ENCODE results near the gene SMOC2. TPM values are rescaled to one million over a fixed set of nuclear protein-coding genes. Genes with fewer than 3 reads are reported as not detected.

The SMOC2 gene
- total RNA-seq, 1 experiment from 2014 or later, result 0.05 TPM

DNA sequence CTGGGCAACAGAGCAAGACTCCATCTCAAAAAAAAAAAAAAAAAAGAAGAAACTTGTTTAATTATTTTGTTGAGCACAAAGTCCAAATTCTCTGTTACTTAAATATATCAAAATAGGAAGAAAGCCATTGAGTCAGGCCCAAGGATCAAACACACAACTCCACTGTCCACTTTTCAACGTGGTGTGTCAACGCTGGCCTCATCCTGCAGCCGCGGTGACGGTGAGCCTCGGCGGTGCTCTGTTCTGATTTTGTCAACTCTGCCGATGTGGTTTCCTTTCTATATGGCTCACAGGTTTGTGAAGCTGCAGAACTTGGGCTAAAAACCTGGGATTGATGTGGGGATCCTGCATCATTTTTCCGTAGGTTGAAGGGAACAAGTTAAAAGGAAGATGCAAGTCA lies 3.2 kb upstream of the SMOC2 start:
- in situ Hi-C loops (cut with HindIII; ENCODE audit: low pct_unique_long_range_greater_than_20kb, low sequenced_read_pairs), result no loop called here
- DNase-seq (ENCODE audit: low read depth, low spot score), result no peak

DNA sequence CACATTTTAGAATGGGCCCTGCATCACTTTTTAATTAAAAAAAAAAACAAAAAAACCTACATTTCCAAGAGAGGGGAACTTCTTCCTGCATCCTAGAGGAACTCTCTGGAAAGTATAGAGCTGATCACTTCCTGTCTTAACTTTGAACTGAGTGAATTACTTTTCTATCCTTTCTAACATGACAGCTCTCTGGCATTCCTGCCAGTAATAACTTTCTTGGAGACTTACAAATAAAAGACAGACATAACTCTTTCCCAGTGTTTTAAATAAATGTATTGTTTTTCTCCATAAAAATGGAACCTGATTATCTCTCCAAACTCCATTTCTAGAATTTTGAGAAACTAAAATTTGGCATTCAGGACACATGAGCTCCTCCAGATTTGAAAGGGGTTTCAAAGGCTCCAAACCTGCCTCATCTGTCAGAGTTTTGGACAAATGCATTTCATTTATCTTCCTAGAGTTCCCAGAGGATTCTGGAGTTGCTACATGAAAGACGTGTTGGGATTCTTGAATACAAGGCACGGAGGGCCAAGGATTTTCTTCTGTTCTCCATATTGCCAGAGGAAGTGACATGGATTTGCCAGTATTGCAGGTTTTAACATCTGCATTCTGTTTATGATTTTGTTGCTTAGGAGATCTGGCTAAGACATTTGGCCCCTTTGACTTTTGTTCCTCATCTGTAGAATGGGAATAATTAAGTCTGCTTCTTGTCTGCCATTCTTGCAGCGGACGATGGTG lies 2.0 kb upstream of the SMOC2 start:
- DNase-seq (ENCODE audit: low read depth, low spot score), result no peak
- in situ Hi-C loops (cut with HindIII; ENCODE audit: low pct_unique_long_range_greater_than_20kb, low sequenced_read_pairs), result no loop called here

DNA sequence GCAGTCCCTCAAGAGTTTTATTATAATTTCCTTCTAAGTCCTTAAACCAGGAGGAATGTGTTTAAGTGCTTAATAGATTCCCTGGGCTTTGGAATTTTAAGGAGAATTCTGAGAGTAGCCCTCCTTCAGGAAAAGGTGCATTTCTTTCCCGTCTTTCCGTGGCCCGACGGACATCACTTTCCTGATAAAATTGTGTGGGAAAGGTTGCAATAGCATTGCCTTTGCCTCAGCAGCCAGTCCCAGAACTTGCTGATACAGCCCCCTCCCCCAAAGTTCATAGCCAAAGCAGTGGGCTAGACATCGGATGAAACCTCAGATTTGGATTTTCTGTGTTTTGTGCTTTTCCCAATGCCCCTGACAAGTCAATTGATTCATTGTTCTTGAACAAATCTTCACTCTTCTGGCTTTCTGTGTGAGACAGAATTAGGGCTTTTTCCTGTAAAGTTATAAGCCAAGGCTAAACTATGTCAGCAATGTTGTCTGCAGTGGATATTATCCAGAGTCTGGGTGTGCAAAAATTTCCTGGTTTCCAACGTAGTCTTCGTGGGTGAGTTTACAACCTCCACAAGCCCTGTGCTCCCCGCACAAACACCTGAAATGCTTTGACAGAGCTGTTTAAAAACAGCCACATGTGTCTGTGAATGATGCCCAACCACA lies 1.1 kb upstream of the SMOC2 start:
- in situ Hi-C loops (cut with HindIII; ENCODE audit: low pct_unique_long_range_greater_than_20kb, low sequenced_read_pairs), result no loop called here

DNA sequence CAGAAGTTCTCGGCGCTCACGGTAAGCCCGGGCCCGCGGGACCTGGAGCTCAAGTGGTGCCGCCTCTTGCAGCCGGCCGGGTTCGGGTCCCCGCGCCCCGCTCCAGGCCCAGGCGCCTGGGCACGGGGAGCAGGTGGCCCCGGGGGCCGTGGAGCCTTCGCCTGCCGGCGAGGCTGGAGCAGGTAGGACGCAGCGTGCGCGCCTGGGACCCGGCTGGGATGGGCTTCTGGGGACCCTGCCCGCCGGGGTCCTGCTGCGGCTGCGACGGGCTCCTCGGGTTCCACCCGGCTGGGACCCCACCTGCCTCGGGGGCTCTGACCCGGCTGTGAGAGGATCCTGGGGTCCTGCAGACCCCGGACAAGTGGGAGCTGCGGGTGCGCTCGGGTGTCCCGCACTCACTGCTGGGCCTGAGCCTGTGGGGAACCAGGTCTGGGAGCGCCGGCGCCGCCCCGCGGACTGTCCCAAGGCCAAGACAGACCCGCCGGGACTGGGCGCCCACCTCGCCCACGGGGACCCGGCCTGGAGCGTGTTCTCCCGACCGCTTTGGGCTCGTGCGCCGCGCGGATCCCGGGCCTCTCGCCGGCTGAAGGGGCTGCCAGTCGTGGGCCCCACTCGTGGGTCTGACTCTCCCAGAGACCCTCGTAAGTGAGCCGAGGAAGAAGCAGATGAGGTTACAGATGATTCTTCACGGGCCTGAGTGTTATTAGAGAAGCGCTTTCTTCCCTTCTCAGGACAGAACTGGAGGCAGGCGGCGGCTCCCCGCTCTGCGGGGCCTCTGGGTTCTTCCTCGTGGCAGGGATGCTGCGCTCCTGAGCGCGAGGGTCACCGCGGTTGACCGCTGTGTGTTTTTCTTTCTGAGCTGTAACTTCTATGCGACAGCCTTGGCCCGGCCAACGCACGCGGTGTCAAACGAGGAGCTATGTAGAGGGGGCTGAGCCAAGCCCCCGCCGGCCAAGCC lies 729 bp downstream of the SMOC2 start:
- in situ Hi-C loops (cut with HindIII; ENCODE audit: low pct_unique_long_range_greater_than_20kb, low sequenced_read_pairs), result no loop called here
- no peak for DNase-seq (ENCODE audit: low read depth, low spot score)

More for the DNA sequence above, 1.1 kb upstream of the SMOC2 start:
- DNase-seq (ENCODE audit: low read depth, low spot score), result no peak

DNA sequence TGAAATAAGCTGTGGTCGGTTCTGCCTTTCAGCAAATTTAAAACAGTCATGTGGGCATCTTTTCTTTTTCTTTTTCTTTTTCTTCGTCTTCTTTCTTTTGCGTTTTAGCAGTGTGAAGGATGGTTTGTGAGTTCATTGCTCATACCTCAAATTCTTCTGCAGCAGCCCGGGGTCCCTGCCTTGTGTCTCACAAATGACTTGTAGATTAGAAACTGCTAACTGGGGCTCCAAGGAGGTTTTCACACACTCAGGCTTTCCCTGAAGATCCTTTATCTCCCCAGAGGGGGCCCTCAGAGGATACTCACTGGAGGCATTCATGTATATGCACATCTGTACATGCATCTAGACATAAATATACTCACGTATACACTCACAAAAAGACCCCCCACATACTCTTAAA lies 1.7 kb downstream of the SMOC2 start:
- in situ Hi-C loops (cut with HindIII; ENCODE audit: low pct_unique_long_range_greater_than_20kb, low sequenced_read_pairs), result no loop called here
- DNase-seq (ENCODE audit: low read depth, low spot score), result no peak

DNA sequence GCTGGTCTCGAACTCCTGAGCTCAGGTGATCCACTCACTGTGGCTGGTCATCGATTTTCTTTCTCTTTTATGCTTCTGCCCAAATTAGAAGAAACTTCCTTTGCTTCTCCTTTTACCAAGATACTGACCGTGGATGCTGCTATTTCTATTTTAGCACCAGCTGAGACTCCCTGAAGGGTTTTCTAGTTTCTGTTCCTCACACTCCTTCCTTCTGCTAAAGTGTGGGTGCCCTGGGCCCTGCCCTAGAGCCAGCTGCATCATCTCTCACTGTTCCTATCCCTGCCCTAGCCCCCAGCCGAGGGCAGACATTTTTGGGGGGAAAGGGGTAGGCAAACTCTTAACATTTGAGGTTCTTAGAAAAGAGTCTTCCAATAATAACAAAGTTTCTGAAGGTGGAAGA lies 6.3 kb downstream of the SMOC2 start:
- in situ Hi-C loops (cut with HindIII; ENCODE audit: low pct_unique_long_range_greater_than_20kb, low sequenced_read_pairs), result no loop called here
- no peak for DNase-seq (ENCODE audit: low read depth, low spot score)

DNA sequence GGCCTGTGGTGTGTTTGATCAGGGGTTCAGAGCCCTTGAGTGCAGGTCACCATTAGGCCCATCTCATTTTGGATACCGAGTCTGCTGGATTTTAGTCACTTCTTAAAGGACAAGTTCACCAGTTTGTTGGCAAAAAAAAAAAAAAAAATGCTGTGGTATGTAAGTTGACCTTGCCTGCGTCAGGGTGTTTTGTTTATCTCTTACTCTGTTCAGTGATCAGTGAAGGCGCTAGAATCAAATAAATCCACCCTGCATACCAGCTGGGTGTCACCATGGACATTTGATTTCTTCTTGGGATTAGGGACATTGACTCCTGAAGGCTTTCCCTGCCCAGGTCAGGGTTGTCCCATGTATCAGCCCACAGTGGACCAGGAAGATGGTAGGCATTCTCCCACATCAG lies 6.7 kb downstream of the SMOC2 start:
- in situ Hi-C loops (cut with HindIII; ENCODE audit: low pct_unique_long_range_greater_than_20kb, low sequenced_read_pairs), result no loop called here

DNA sequence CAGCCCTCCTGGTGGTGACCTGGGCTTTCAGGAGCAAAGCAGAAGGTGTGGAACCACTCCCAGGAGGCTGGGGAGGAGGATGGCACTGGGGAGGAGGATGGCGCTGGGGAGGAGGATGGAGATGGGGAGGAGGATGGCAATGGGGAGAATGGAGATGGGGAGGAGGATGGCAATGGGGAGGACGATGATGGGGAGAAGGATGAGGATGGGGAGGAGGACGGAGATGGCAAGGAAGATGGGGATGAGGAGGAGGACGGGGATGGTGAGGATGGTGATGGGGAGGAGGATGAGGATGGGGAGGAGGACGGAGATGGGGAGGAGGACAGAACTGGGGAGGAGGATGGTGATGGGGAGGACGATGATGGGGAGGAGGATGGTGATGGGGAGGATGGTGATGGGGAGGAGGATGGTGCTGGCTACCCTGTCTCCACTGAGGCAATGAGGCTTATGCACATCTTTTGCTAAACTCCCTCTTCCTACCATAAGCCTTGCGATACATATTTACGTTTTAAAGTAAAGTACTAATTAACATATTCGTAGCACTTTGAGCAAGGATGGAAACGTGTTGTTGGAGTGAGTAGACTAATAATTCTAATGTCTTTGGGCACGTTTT lies 7.4 kb downstream of the SMOC2 start:
- DNase-seq (ENCODE audit: low read depth, low spot score), result no peak
- in situ Hi-C loops (cut with HindIII; ENCODE audit: low pct_unique_long_range_greater_than_20kb, low sequenced_read_pairs), result no loop called here

More for the DNA sequence above, 6.7 kb downstream of the SMOC2 start:
- no peak for DNase-seq (ENCODE audit: low read depth, low spot score)

DNA sequence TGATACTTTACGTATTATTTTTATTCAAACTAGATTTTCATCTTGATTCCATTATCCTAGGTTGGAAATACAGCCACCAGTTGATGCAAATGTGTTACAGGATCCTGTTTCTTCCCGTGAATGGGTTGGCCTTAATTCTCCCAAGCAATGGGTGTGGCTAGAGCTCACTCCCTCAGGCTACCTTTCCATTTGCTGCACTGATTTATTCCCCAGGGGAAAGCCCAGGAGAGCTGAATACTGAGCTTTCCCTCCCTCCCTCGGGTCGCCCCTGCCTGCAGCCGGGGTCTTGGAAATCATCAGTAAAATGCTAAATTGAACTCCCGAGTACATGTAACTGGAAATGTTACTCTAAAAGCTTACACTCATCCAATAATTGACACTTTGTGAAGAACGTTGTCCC lies 9.9 kb downstream of the SMOC2 start:
- no peak for DNase-seq (ENCODE audit: low read depth, low spot score)
- in situ Hi-C loops (cut with HindIII; ENCODE audit: low pct_unique_long_range_greater_than_20kb, low sequenced_read_pairs), result no loop called here

DNA sequence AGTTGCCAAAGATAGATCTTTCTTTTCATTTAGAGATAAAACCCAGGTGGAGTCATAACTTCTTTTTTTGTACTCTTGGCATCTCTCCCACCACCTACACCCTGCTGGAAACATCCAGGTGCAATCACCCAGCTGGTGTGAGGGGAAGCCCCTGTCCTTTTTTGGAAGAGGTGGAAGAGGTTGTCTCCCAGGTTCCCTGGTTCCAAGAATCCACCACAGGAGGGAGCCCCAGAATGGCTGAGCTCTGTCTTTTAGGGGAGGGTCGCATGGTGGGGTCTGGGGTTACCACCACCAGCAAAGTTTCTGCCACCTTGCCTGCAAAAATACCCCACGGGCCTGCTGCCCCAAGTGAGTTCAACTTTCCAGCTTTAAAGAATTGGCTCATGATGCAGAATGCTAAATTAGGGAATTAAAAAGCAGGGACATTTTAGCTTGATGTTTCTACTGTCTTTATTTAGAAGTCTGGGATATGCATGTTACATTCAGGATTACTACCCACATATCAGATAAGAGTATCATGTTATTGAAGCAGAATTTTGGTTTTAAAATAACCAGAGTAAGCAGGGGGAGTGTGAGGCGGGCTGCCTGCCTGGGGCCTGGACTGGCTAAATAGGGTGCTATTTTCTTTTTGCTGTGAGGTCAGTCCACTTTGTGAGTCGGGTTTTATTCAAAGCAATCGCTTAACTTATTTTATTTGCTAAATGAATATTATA lies 11.0 kb downstream of the SMOC2 start:
- in situ Hi-C loops (cut with HindIII; ENCODE audit: low pct_unique_long_range_greater_than_20kb, low sequenced_read_pairs), result no loop called here
- no peak for DNase-seq (ENCODE audit: low read depth, low spot score)

DNA sequence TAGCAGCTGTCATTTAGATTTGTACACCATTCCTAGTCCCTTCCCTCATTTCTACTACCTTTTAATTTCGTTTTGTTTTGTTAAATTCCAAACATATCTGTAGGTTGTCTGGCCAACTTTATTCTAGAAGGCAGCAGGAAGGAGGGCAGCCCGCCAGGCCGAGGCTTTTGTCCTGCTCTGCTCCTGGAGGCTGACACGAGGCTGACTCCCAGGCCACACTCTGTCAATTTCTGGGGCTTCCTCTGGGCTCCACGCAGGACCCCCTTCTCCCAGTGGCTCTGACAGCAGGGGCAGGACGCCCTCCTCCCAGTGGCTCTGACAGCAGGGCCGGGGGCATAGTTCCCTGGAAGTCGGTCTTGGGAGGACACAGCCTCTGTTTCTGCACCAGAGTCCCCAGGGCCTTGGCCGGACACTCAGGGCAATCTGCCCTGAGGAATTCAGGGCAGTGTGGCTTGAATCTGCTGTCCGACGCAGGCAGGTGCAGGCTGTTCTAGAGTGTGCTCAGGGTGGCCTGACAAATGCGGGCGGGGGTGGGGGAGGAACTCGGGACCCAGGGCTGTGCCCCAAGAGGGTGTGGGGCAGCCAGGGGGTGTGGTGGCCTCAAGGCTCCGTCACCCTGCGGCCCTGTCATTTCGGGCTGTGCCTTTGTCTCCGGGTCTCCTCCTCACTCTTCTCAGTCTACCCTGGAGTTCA lies 11.8 kb downstream of the SMOC2 start:
- in situ Hi-C loops (cut with HindIII; ENCODE audit: low pct_unique_long_range_greater_than_20kb, low sequenced_read_pairs), result no loop called here
- no peak for DNase-seq (ENCODE audit: low read depth, low spot score)

DNA sequence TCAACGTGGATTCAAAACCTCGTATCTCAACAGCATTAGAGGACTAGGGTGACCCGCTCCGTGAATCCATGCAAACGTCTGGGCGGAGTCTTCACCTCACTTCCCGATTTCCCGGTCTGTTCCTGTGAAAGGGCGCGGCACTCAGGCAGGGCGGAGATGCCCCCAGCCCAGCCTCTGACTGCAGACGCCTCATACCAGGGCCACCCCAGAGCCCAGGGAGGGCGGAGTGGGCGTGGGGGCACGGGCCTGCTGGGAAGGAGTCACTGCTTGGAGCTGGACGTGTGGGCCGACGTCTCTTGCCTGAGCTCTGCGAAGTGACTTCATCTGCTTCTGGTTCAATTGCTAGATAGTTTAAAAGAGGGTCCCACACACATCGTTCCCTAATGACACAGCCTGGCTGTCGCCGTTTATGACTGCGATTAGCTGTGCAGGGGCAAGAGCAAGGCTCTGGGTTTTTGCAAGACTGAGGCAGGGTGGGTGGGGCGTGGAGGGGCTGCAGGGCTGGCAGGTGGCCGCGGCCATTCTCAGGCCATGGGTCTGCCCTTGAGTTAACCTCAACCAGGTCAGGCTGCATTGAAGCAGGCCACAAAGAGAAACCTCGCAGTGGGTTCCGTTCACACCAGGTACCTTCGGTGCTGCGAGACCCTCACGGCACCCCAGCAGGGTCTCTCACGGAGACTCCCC lies 15.0 kb downstream of the SMOC2 start:
- no peak for DNase-seq (ENCODE audit: low read depth, low spot score)
- in situ Hi-C loops (cut with HindIII; ENCODE audit: low pct_unique_long_range_greater_than_20kb, low sequenced_read_pairs), result no loop called here

DNA sequence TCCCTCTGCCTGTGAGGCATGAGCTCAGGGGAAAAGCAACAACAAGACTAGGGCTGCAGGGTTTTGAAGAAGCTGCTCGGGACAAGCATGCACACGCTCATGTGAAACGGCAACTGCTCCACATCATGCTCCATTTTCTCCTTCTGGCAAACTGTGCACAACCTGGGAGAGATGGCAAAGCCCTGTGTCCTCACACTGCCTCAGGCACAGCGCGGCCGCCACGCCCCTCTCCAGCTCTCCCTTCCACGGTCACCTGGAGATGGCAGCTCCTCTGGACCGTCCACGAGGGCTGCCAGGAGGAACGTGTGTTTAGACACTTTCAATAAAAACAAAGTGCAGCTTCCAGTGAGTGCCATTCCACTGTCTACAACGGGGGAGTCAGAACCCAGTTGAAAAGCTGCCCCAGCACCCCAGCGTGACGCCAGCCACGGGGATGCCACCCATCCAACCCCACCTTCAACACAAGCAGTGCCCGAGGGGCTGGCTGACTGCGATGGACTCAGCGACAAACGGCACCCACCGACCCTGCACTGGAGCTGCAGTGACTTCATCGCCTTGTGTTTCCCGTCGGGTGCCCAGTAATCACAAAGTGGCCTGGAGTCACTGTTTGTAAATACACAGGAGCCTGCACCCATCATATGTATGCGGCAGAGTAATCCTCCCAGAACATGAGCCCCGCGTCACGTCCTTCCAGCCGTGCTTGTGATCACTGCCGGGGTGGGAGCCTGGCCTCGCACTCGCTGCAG lies 16.1 kb downstream of the SMOC2 start:
- in situ Hi-C loops (cut with HindIII; ENCODE audit: low pct_unique_long_range_greater_than_20kb, low sequenced_read_pairs), result no loop called here
- DNase-seq (ENCODE audit: low read depth, low spot score), result no peak

DNA sequence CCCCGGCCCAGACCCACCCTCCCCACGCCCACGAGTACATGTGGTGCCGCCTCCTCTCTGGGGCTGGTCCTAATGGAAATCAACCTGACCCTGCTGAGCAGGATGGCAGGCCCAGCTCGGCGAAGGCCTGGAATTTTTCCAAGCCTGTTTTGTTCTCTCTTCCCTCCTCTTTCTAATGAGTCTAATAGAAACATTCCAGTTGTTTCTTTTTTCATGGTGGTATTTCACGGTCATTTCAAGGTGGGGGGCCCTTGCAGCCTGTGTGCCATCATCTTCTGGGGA lies 16.6 kb downstream of the SMOC2 start:
- in situ Hi-C loops (cut with HindIII; ENCODE audit: low pct_unique_long_range_greater_than_20kb, low sequenced_read_pairs), result no loop called here
- no peak for DNase-seq (ENCODE audit: low read depth, low spot score)

DNA sequence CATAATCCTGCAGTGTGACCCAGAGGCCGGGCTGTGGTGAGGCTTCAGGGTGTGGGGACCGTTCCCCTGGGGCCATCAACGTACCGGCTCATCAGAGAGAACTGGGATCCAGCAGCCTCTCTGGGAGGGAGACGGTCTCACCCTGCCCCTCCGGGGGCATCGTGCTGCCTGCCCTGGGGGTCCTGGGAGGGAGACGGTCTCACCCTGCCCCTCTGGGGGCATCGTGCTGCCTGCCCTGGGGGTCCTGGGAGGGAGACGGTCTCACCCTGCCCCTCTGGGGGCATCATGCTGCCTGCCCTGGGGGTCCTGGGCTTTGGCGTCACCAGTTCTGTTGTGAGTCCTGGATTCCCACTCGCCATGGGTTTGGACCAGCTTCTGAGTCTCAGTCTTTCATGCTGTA lies 17.1 kb downstream of the SMOC2 start:
- in situ Hi-C loops (cut with HindIII; ENCODE audit: low pct_unique_long_range_greater_than_20kb, low sequenced_read_pairs), result no loop called here
- no peak for DNase-seq (ENCODE audit: low read depth, low spot score)

DNA sequence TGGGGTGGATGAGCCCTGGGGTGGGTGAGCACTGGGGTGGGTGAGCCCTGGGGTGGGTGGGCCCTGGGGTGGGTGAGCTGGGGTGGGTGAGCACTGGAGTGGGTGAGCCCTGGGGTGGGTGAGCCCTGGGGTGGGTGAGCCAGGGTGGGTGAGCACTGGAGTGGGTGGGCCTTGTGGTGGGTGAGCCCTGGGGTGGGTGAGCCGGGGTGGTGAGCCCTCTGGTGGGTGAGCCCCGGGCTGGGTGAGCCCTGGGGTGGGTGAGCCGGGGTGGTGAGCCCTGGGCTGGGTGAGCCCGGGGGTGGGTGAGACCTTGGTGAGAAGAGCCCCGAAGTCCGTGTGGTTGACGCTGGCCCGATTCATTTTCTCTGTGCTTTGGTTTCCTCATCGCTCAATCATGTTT lies 18.6 kb downstream of the SMOC2 start:
- in situ Hi-C loops (cut with HindIII; ENCODE audit: low pct_unique_long_range_greater_than_20kb, low sequenced_read_pairs), result no loop called here
- DNase-seq (ENCODE audit: low read depth, low spot score), result no peak

Measured in SK-MEL-5 (cell line).